ENCODE results near the gene KRT79. TPM values are rescaled to one million over a fixed set of nuclear protein-coding genes. Genes with fewer than 3 reads are reported as not detected.
A peak's percentile ranks its signal among the peaks of the same experiment; 100 is the strongest.

The KRT79 gene
- polyA plus RNA-seq, 1 of the 3 experiments (the other 2 are of a cell fraction) = not detected

DNA sequence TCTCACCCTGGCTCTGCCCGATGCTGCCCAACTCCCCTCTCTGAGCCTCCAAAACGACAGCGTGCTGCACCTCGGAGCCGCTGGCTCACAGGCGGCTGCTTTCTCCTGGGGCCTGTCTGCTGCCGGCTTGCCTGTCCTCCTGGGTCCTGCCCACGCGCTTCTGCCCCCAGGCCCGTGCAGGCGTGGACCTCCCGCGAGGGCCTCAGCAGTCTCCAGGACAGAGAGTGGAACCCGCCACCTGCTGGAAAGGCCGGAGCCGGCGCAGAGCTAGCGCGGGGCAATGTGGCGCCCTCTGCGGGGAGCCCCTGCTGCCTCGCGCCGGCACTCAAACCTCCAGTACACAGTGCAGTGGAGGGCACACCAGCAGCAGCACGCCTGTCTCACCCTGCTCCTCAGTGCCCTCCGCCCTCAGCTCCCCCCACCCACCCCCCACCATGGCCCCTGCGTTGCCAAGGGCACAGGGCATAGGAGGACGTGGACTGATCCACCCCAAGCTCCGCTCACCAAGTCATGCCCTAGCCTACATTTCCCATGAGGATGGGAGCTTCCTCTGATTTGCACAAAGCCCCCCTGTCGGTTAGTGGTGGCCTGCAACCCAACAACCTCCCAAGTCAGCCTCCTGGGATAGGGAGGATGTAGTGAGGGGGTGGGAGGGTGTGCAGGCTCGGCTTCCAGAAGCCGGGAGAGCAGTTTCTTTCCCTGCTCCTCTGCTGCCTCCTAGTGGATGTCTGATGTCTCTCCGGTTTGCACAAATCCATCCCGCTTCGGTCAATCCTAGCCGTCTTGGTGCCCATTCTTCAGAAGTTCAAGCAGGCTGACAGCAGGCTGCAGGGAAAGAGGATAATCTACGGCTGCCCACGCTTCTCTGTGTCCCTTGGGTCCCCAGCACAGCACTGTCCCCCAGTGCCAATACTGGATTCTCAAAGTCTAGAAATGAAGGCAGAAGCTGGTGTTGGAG is 45.6 kb upstream of the KRT79 start:
- ChIA-PET POLR2A (no interaction called here), CTCF (interaction anchor here (0.6 to 9.7 kb wide), 110 partner anchors 10 to 854 kb away, joined by 3 to 485 read pairs (median 4); partner anchors contain the start of genes KRT74, KRT78, KRT84 and KRT85)
- peak overlapping the region; percentile 63; the same call in 1 of the 2 replicates for H2AFZ ChIP-seq (ENCODE audit: low read depth)
- H3K9me2 ChIP-seq = no peaks in the 10 kb centered on the region
- peaks cover 2% of the 10 kb centered on the region for H3F3A ChIP-seq (replicated peaks; ENCODE audit: insufficient read depth)
- H4K20me1 ChIP-seq (ENCODE audit: insufficient read depth) = no peaks in the 10 kb centered on the region
- H3K4me2 ChIP-seq = peak overlapping the region; percentile 60; the same call in 1 of the 2 replicates
- peaks cover 0 to under 1% of the 10 kb centered on the region in 2 experiments; a peak in 1 of 4 replicates for H3K4me1 ChIP-seq (ENCODE audit: control insufficient read depth in 1 of 2, insufficient read depth in 2 of 2, low read depth in 1 of 2, low read length in 1 of 2)
- 10% methylated on average over 25 of the region's 38 CpGs for WGBS (ENCODE audit: low lambda C conversion rate)
- no peaks in the 10 kb centered on the region for H3K36me3 ChIP-seq (replicated peaks in 1 of 2; ENCODE audit: control insufficient read depth in 1 of 2, insufficient read depth in 2 of 2, low read length in 1 of 2)
- H3K9me3 ChIP-seq = no peaks in the 10 kb centered on the region
- H3K27ac ChIP-seq (ENCODE audit: low read depth in 2 of 2, low read length in 1 of 2) = no peak overlapping the region
- TF ChIP-seq RAD21 (IDR thresholded peaks at IDR 0.05; ENCODE audit: low read length) (peak; percentile 93), EP300 (IDR thresholded peaks at IDR 0.05; ENCODE audit: borderline replicate concordance in 1 of 2, low read depth in 1 of 2, low read length in 1 of 2) (no peak), ELF1 (IDR thresholded peaks at IDR 0.05) (no peak), TEAD4 (IDR thresholded peaks at IDR 0.05; ENCODE audit: borderline replicate concordance, insufficient read depth) (no peak), JUND (IDR thresholded peaks at IDR 0.05) (no peak), CHD2 (IDR thresholded peaks at IDR 0.05; ENCODE audit: low read length, partially characterized antibody) (no peak), EZH2phosphoT487 (IDR thresholded peaks at IDR 0.05; ENCODE audit: borderline replicate concordance, low read depth) (no peak), GATA2 (CRISPR knock-in tag; IDR thresholded peaks at IDR 0.05) (no peak), NFIC (IDR thresholded peaks at IDR 0.05; ENCODE audit: borderline replicate concordance) (no peak), MEF2A (IDR thresholded peaks at IDR 0.05; ENCODE audit: borderline replicate concordance, low read depth) (no peak), FOXJ3 (CRISPR knock-in tag; IDR thresholded peaks at IDR 0.05) (no peak), TCF12 (IDR thresholded peaks at IDR 0.05) (no peak), SMC3 (IDR thresholded peaks at IDR 0.05; ENCODE audit: low read depth, low read length) (peak; percentile 88), FOSL2 (IDR thresholded peaks at IDR 0.05; ENCODE audit: borderline replicate concordance, low read depth) (no peak)
- TF ChIP-seq, protein P1, sequence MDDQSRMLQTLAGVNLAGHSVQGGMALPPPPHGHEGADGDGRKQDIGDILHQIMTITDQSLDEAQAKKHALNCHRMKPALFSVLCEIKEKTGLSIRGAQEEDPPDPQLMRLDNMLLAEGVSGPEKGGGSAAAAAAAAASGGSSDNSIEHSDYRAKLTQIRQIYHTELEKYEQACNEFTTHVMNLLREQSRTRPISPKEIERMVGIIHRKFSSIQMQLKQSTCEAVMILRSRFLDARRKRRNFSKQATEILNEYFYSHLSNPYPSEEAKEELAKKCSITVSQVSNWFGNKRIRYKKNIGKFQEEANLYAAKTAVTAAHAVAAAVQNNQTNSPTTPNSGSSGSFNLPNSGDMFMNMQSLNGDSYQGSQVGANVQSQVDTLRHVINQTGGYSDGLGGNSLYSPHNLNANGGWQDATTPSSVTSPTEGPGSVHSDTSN (IDR thresholded peaks at IDR 0.05) = no peak
- TF ChIP-seq, protein P2, sequence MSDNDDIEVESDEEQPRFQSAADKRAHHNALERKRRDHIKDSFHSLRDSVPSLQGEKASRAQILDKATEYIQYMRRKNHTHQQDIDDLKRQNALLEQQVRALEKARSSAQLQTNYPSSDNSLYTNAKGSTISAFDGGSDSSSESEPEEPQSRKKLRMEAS (IDR thresholded peaks at IDR 0.05; ENCODE audit: low read depth) = 0 out of 2 replicates have a peak, but pooled peaks have one; percentile 32
- TF ChIP-seq, protein P3, sequence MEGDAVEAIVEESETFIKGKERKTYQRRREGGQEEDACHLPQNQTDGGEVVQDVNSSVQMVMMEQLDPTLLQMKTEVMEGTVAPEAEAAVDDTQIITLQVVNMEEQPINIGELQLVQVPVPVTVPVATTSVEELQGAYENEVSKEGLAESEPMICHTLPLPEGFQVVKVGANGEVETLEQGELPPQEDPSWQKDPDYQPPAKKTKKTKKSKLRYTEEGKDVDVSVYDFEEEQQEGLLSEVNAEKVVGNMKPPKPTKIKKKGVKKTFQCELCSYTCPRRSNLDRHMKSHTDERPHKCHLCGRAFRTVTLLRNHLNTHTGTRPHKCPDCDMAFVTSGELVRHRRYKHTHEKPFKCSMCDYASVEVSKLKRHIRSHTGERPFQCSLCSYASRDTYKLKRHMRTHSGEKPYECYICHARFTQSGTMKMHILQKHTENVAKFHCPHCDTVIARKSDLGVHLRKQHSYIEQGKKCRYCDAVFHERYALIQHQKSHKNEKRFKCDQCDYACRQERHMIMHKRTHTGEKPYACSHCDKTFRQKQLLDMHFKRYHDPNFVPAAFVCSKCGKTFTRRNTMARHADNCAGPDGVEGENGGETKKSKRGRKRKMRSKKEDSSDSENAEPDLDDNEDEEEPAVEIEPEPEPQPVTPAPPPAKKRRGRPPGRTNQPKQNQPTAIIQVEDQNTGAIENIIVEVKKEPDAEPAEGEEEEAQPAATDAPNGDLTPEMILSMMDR (IDR thresholded peaks at IDR 0.05) = peak; percentile 74
- DNase-seq = peak; percentile 88
- H3K4me3 ChIP-seq (ENCODE audit: low read depth in 2 of 2, low read length in 1 of 2) = peak overlapping the region; percentile 10 to 51; a peak in 1 of 4 replicates
- no peaks in the 10 kb centered on the region for H3K79me2 ChIP-seq (ENCODE audit: insufficient read depth)
- H3K27me3 ChIP-seq (ENCODE audit: insufficient read depth) = no peaks in the 10 kb centered on the region
- H3K9ac ChIP-seq = no peak overlapping the region

All from SK-N-SH (cell line).